GM19324 (cell line): ENCODE measurements around the gene SEMA5B.

ENCODE experiments used
- ATAC-seq: cut with Tn5 transposase; IDR thresholded peaks from one replicate; pipeline ENCODE4 v1.9.1; 2021; ENCODE audit warnings: mild to moderate bottlenecking, moderate library complexity; ENCODE audit not compliant: unreplicated experiment, low FRiP score

Gene SEMA5B, protein sequence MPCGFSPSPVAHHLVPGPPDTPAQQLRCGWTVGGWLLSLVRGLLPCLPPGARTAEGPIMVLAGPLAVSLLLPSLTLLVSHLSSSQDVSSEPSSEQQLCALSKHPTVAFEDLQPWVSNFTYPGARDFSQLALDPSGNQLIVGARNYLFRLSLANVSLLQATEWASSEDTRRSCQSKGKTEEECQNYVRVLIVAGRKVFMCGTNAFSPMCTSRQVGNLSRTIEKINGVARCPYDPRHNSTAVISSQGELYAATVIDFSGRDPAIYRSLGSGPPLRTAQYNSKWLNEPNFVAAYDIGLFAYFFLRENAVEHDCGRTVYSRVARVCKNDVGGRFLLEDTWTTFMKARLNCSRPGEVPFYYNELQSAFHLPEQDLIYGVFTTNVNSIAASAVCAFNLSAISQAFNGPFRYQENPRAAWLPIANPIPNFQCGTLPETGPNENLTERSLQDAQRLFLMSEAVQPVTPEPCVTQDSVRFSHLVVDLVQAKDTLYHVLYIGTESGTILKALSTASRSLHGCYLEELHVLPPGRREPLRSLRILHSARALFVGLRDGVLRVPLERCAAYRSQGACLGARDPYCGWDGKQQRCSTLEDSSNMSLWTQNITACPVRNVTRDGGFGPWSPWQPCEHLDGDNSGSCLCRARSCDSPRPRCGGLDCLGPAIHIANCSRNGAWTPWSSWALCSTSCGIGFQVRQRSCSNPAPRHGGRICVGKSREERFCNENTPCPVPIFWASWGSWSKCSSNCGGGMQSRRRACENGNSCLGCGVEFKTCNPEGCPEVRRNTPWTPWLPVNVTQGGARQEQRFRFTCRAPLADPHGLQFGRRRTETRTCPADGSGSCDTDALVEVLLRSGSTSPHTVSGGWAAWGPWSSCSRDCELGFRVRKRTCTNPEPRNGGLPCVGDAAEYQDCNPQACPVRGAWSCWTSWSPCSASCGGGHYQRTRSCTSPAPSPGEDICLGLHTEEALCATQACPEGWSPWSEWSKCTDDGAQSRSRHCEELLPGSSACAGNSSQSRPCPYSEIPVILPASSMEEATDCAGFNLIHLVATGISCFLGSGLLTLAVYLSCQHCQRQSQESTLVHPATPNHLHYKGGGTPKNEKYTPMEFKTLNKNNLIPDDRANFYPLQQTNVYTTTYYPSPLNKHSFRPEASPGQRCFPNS

DNA sequence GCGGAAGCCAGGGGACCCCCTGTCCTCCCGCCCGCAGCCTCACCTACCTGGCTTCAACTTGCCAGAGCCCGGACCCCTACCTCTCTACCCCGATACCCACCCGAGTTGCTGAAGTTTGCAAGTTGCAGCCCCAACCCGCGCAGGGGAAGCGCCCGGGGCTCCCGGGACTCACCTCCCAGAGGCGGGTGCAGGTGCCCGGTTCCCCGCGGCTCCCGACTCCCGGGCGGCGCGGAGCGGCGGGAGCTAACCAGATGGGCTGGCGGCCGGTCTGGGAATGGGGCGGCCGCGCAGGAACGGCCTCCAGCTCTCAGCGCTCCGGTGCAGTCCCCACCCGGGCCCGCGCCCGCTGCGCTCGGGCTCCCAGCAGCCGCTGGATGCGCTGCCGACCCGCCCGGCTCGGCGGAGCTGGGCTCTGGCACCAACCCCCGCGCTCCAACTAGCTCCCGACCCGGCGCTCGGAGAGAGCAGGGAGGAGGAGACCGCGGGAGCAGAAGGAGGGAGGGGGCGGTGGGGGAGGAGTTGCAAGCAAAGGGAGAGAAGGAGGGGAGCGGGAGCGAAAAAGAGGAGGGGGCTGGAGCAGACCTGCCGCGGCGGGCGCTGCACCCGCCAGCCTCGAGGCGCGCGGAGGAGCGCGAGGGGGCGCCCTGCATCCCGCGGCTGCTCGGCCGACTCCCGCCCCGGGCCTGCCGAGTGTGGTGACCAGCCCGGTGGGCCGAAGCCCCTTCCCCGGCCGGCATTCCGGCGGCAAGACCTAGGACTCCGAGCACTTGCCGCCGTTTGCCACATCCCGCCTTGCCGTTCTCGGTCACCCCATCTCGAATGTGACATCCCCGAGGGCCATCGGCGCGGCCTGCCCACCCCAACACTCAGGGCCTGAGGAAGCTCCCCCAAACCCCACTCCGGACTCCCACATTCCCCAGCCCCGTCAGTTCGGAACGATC is at the start of gene SEMA5B:
Gene SEMA5B (minus strand): TSS at position 472 of the 941 bp plus-strand sequence. CDS start 66,500 bp downstream, outside the sequence.
- no peak for ATAC-seq

DNA sequence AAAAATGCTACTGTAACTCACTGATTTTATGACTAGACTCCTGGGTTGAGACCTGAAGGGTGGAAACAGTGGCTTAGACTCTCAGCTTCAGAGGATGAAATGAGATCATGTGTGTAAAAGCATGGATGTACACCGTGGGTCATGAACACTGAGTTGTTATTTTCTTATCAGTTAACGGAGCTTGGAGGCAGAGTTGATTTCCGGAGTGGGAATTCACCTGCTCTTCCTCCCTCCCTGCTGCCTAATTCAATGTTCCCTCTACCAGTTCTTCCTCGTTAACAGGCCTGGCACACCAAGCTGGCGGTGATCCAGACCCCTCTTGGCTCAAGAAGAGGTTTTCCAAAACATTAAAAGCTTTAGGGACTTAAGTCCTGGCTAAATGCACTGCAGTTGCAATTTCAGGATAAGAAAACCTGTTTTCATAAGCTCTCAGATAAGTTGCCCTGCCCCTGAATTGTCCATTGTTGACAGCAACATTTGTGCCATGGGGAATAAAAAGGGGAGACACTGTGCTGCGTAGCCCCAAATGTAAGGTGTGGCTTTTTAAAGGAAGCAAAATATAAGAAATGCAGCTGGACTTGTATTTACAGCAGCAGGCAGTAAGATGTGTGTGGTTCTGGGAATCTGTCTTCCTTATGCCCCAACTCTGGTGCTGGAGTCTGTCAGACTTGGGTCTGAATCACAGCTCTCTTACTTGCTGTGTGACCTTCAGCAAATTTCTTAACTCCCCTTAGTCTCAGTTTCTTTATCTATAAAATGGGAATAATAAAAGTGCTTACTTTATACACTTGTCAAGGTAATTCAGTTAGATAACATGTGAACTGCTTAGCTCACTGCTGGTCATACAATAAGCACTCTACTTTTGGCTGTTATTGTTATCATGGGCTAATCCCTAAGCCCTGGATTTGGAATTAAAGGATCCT is 49.2 kb upstream of the SEMA5B start:
- no peak for ATAC-seq

DNA sequence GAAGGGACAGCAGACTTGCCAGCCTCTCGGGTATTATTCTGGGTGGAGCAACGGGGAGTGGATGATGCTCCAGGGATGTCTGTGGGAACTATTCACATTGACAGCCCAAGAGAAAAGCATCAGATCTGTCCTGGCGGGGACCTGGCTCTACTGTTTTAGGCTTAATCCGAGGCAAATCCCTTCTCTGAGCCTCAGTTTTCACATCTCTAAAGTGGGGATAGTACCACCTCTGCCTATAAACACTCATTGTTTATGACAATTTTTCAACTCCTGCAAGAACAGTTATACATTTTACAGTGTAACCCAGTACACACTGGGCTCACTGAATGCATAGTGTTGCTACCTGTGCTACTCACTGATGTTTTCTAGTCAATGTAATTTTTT is 48.5 kb upstream of the SEMA5B start:
- no peak for ATAC-seq

DNA sequence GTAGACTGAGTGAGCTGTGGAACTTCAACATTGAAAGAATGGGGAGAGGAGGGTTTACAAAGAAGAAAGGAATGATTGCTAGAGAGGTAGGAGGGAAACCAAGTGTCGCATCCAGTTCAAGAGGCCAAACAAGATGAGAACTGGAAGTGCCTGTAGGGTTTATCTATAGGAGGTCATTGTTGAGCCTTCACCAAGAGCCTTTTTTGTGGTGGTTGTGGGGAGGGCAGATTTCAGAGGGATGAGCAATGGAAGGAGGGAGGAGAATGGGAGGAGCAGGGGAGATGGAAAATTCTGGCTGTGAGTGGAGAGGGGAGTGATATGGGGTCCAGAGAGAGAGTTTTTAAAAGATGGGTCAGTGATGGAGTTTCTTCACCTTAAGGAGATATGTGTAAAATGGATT is 47.8 kb upstream of the SEMA5B start:
- ATAC-seq = no peak

DNA sequence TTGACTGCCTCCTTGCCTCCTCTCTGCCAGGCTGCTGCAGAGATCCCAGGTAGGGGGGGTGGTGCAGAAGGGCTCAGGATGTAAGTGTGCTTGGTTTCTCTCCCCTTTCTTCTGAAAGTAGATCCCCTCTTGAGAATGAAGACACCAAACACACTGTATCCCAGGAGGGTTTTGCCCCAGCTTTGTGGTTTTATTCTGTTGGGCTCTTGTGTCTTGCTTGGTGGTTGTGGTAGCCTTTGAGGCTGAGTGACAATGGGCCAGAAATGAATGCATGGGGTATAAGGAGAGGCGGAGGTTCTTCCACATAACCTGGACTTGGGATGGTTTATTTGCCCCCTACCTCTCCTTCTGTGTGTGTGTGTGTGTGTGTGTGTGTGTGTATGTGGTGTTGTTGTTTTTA is 45.0 kb upstream of the SEMA5B start:
- ATAC-seq = no peak

DNA sequence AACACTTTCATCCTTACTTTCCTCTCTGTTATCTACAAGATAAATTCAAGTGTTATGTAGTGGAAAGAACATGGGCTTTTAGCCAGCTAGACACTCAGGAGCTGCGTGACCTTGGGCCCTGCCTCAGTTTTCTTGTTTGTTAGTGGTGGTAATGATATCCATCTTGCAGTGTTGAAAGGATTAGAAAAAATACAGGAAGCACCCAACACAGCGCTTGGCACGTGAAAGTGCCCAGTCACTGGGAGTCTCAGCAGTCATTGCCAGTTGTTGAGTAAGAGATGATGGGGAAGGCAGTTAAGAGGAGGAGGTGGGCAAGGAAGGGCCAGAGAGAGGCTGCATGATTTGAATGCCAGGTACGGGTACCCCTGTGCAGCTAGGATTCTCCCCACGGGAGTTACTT is 44.6 kb upstream of the SEMA5B start:
- no peak for ATAC-seq

DNA sequence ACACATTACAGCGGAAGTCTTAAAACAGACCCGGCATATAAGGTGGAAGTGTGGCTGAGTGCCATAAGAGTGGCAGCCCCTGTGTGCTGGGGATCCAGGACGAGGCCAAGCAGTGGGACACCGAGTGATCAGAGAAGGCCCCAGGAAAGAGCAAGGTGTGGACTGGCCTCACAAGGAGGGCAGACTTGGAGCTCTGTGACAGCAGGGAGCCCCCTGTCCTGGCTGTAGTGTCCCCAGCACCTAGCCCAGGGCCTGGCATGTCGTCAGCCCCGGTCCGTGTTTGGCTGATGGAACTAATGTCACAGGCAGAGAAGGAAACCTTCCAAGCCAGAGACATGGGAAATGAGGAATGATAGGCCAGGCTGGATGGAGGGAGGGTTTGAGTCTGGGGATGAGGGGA is 44.0 kb upstream of the SEMA5B start:
- ATAC-seq = no peak

DNA sequence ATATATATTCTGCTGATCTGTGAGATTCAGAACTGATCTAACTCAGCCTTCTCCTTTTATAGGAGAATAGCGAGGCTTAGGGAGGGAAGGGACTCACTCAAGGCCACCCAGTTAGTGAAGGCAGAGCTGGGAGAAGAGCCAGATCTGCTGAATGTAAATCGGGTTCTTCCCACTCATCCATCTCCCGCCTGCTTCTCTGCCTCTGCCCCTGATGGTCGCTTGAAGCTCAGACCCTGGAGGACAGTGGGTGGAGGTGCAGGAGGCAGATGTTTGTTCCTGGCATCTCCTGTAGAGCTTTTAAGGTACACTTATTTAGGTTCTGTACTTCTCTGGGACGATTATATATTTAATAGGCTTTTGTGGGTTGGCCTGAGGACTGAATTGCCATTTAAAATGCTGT is 43.6 kb upstream of the SEMA5B start:
- ATAC-seq = no peak

DNA sequence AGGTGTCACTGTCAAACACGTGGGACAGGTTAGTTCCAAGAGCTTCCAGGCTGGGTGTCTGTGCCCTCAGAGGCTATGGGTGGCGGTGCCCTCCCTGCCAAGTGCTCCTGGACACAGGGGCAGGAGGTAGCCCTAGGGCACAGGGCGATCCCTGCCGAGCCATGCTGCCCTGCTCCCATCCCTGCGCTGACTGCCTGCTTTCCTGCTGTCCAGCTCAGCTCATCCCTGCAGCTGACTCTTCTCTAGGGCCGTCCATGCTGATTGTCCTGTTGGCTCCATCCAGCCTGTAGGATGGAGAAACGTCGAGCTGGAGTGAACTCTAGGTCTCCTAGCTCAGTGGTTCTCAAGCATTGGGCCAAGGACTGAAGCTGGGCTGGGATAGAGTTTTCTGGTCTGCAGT is 42.9 kb upstream of the SEMA5B start:
- ATAC-seq = no peak

DNA sequence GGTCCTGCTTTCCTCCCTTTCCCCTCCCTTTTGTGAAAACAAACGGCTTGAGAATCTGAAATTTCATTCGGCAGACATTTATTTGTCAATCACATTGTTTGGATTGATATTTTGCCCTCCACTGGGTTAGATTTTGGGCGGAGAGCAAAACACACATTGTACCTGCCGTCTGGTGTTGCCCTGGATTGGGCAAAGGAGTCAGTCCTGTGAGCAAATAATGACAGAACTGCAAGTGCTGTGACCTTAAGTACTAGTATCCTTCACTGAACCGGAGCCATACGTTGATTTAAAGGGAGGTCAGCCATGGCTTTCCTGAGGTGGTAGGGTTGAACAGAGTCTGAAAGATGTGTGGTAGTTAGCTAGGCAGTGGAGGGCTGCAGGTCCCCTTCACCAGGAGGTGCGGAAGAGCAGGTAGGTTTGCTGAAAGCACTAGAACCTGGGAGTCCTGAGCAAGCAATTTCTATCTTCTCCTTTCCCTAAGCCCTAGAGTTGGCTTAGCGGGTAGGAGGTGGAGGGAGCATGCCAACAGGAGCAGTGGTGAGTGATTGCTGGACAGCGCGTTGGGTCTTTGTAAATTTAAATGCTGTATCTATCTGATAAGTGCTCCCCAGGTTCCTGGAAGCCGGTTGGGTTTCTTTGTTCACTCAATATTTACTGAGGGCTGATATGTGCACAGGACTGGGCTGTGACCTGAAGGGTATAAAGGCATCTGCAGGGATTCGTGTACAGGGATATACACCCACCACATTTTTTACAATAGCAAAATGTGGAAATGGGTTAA is 41.2 kb upstream of the SEMA5B start:
- no peak for ATAC-seq

DNA sequence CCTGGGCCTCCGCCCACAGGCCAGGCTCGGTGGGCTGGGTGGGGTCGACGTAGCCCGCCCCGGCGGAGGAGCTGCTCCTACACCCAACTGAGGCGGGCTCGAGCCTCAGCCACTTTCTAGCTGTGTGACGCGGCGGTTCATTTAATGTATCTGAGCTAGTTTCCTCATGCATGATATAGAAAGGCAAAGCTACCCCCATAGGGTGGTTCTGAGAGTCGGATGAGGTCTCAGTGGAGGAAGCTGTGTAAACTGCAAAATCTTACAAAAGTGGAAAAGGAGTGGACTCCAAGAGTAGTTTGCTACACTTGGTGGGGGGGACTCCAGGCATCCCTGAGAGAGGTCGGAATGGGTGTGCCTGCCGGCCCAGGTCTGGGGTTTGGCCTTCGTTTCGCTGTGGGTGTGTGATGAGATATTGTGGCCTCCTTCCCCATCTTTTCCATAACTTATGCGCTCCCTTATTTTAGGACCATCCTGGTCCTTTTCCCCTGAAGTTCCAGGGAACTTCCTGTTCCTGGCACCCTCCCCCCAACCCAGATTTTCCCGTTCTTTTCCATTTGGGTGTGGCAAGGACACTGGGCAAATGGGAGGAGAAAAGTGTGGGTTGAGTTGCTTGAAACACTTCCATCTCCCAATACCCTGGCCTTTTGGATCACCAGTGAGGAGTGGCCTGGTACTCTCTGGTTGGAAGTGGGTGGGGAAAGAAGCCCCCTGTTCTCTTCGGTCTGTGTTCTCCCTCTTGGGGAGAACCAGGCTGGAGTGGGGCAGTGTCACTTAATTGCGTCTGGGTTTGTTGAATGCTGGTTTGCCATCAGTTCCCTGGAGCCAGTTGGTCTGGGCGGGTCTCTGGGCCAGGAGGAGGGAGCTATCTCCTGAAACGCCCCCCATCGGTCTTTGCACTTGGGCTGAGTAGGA is 40.4 kb upstream of the SEMA5B start:
- ATAC-seq = no peak

DNA sequence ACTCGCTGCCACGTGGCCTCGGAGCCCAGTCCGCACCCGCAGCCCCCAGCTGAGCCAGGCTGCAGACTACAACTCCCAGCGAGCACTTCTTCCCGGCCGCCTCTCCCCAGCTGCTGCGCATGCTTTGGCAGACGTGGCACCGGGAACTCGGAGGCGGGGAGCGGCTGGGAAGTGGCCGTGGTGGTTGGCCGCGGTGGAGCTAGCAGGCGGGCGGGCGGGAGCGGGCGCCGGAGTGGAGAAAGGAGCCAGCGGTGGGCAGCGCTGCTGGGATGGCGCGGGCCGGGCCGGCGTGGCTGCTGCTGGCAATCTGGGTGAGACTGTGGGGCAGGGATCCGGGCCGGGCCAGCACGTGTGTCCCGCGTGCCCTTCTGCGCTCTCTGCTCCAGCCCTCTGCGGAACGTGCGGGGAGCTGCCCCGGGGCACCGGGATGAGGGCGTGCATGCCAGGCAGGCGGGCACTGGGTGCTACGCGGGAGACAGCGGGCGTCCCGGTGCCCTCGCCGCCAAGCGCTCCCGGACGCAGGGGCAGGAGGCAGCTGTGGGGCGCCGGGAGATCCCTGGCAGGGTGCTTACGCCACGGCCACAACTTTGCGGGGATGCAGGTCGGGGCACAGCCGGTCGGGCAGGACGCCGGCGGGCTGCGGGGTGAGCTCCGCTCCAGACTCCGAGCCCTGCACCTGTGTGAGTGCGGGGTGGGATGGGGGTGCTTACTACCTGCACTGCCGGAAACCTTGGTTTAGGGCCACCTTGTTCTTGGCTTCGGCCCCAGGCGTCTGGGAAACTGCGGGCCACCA is 39.5 kb upstream of the SEMA5B start, which contains the start of gene PDIA5:
Gene PDIA5 (plus strand): TSS at position 130 of the 793 bp plus-strand sequence. CDS start 140 bp downstream, at position 270.
- peak; percentile 80 for ATAC-seq

DNA sequence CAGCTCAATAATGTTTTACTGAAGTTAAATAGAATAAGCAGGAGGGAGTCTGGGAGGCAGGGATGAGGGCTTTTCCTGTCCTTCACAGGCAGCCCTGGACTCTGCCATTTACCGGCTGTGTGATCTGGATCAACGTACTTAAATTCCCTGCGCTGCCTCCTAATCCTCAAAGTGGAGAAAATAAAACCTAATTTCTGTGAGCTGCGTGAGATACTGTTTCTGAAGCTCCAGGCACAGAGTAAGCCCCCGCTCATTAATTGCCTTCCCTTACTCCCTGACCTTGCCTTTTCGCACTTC is 39.0 kb upstream of the SEMA5B start:
- ATAC-seq = no peak

DNA sequence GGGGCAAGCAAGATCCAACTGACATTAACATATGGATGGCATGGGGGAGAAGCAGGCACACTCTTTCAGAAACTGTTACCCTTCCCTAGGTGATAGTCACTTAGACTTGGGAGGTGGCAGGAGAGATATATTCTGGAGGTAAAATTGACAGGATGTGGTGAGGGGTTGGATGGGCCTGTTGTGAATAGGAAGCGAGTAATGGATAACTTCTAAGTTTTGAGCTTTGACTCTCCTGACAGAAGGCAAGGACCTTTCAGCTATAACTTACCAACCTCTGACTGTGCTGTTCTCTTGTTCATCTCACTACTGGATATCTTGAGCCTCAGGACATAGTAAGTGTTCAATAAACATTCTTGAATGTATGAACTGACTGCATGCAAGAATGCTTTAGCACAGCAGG is 37.4 kb upstream of the SEMA5B start:
- no peak for ATAC-seq

DNA sequence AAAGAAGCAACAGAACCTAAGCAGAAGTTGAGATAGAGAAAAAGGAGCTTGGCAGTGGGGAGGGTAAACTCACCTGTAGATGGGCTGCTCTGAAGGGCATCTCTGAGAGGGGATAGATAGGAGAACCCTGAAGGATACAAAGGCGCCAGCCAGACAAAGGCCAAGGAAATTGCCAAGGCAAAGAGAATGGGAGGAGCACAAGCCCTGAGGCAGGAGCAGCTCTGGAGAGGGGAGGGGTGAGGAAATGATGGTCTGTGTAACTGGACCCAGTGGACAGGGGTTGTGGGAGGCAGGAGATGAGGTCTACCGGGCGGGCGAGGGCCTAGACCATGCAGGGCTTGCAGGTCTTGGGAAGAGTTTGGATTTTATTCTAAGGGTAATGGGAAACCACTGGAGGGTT is 36.9 kb upstream of the SEMA5B start:
- ATAC-seq = no peak

DNA sequence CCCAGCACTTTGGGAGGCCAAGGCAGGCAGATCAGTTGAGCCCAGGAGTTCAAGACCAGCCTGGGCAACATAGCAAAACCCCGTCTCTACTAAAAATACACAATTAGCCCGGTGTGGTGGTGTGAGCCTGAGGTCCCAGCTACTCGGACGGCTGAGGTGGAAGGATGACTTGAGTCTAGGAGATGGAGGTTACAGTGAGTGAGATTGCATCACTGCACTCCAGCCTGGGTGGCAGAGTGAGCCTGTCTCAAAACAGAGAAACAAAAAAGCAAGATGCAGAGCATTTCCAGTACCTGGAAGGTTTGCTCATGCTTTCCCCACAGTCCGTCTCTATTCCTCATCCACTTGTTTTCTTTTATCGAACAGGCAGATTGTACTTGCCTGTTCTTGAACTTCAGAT is 35.5 kb upstream of the SEMA5B start:
- ATAC-seq = no peak

DNA sequence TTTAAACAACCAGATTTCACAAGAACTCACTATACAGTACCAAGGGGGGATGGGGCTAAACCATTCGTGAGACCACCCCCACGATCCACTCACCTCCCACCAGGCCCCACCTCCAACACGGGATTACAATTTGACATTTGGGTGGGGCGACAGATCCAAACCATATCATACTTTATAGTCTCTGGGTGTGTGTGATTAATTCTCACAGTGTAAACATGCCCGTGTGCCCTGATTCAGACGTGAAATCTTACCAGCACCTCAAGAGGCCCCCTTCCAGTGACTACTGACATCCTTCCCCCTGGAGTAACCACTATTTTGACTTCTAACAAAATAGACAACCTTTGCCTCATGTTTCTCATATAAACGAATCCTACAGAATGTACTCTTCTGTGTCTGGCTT is 34.3 kb upstream of the SEMA5B start:
- no peak for ATAC-seq
